Suprapubic skin (tissue), 4 donors: ENCODE measurements around the gene MIR17HG. TPM values are rescaled to one million over a fixed set of nuclear protein-coding genes. Genes with fewer than 3 reads are reported as not detected.

Experiments used
- DNase-seq, 2 donors: peaks; one replicate each; pipeline ENCODE4 v3.0.0-alpha.2; 2019; ENCODE audit warnings: low spot score in 2 of 2
- H3K27ac ChIP-seq: fragments of 200-600 bp; sonication (generic); one replicate; pipeline ENCODE4 v1.5.1; 2019
- H3K27me3 ChIP-seq: fragments of 200-600 bp; sonication (generic); one replicate; pipeline ENCODE4 v1.5.1; 2019
- H3K36me3 ChIP-seq: fragments of 200-600 bp; sonication (generic); one replicate; pipeline ENCODE4 v1.5.1; 2019
- H3K4me1 ChIP-seq: fragments of 200-600 bp; sonication (generic); one replicate; pipeline ENCODE4 v1.5.1; 2019
- H3K4me3 ChIP-seq: fragments of 200-600 bp; sonication (generic); one replicate; pipeline ENCODE4 v1.5.1; 2019; ENCODE audit warnings: mild to moderate bottlenecking
- H3K9me3 ChIP-seq: fragments of 200-600 bp; sonication (generic); one replicate; pipeline ENCODE4 v1.5.1; 2019
- CTCF ChIP-seq, 2 donors: fragments of 200-600 bp in 1 of 2; fragments of 450-650 bp in 1 of 2; sonication (generic) in 1 of 2; IDR thresholded peaks; one replicate each; pipeline ENCODE4 v1.5.1; 2016 to 2019; ENCODE audit warnings: antibody characterized with exemption in 2 of 2, mild to moderate bottlenecking in 1 of 2, moderate library complexity in 1 of 2
- EP300 ChIP-seq: sonication (generic); formaldehyde crosslinking; IDR thresholded peaks from one replicate; pipeline ENCODE4 v1.6.1; 2017; ENCODE audit warnings: antibody characterized with exemption
- POLR2A ChIP-seq, 2 donors: fragments of 450-650 bp; IDR thresholded peaks; one replicate each; pipeline ENCODE4 v1.6.1; 2017; ENCODE audit warnings: antibody characterized with exemption in 2 of 2, mild to moderate bottlenecking in 2 of 2, moderate library complexity in 2 of 2
- POLR2AphosphoS5 ChIP-seq, 3 donors: sonication (generic); formaldehyde crosslinking; IDR thresholded peaks; one replicate each; pipeline ENCODE4 v1.6.1; 2017; ENCODE audit warnings: antibody characterized with exemption in 3 of 3
- WGBS: methylation state at CpG from one replicate; pipeline ENCODE4 v1.1.5; 2018; 5-methylcytosine and 5-hydroxymethylcytosine counted together
- total RNA-seq, 4 donors: library from RNA; depleted of rRNA; stranded (reverse); fragments of >200 nt; gene quantifications; one replicate each; pipeline ENCODE4 v1.1.0, GENCODE V29; 2016

MIR17HG gene
- total RNA-seq, 4 donors from 2014 or later: 4.0 to 12.8 (median 4.2) TPM

- peaks cover 18% of the 10 kb centered on the region for H3K27me3 ChIP-seq
- no peaks in the 10 kb centered on the region for H3K9me3 ChIP-seq
- WGBS: 71% methylated on average over 4 of the region's 4 CpGs
These were observed 1.4 kb upstream of the MIR17HG start for GRCh38 chr13:91346062-91346461.

DNA sequence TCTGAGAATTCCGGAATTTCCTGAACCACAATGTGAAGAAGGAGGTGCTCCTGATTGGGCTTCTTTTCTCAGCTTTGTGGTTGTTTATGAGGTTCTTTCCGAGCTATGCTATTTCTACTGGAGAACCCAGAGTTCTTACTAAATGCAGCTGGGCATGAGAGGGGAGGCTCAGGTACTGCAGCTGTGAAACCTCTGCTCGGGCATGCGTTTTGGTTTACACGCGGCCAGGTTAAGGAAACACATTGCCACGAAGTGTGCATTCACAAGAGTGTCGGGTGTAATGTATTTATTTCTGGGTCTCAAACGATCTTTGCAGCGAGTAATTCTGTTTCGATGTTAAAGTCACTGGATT is 661 bp upstream of the MIR17HG start:
- DNase-seq: no peak
- H3K27me3 ChIP-seq: peaks cover 15% of the 10 kb centered on the region
- H3K4me3 ChIP-seq: peak overlapping the region; percentile 98
- peaks cover 17% of the 10 kb centered on the region for H3K36me3 ChIP-seq
- peaks cover 29% of the 10 kb centered on the region for H3K4me1 ChIP-seq
- H3K27ac ChIP-seq: peak overlapping the region; percentile 99
- TF ChIP-seq CTCF (IDR thresholded peaks at IDR 0.05) (no peak), POLR2AphosphoS5 (IDR thresholded peaks at IDR 0.05) (no peak), EP300 (no peak), POLR2A (IDR thresholded peaks at IDR 0.05) (no peak)
- WGBS: under 1% methylated on average over 11 of the region's 11 CpGs
- no peaks in the 10 kb centered on the region for H3K9me3 ChIP-seq

More at GRCh38 chr13:91346062-91346461, 1.4 kb upstream of the MIR17HG start:
- DNase-seq: no peak
- Histone ChIP-seq H3K36me3 (peaks cover 10% of the 10 kb centered on the region), H3K4me3 (no peak overlapping the region), H3K4me1 (peaks cover 27% of the 10 kb centered on the region), H3K27ac (no peak overlapping the region)
- TF ChIP-seq CTCF (IDR thresholded peaks at IDR 0.05) (no peak), POLR2AphosphoS5 (IDR thresholded peaks at IDR 0.05) (no peak), POLR2A (IDR thresholded peaks at IDR 0.05) (no peak), EP300 (no peak)

DNA sequence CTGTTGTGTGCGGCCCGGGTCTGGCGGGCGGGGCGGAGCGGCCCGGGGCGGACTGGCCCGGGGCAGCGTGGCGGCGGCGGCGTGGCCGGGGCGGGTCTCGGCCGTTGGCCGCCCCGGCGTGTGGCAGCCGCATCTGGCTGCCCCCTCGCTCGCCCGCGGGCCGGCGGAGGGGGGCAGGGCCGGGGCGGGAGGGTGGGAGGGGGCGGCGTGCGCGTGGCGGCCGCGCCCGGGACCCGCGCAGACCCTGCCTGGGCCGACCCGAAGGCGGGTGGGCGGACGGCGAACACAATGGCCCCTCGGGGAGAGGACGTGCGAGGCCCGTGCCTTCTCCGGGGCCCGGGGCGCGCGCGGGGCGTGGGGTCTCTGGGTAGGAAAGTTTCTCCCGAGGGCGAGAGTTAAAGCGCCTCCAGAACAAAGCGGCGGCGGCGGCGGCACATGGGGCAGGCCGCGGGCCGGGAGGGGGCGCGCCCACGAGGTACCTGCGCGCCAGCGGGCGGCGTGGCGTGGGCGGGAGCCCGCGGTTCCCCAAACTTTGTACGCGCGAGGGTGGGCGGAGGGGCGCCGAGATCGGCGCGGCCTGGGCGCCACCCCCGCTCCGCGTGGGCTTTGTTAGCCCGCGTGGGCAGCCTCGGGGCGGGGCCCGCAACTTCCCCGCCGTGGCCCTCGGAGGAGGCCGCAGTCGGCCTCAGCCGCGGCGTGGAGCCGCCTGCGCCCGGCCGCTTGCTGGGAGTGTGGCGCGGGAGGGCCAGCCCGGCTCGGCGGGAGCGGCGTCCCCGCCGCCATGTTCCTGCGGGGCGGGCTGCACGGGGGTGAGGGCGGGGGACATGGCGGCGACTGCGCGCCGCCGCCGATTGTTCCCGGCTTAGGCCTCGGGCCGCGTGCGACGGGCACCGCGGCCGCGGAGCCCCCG is 764 bp downstream of the MIR17HG start:
- Histone ChIP-seq H3K36me3 (peaks cover 24% of the 10 kb centered on the region), H3K4me1 (peaks cover 31% of the 10 kb centered on the region), H3K27me3 (peaks cover 8% of the 10 kb centered on the region), H3K27ac (peak overlapping the region; percentile 99), H3K9me3 (no peaks in the 10 kb centered on the region), H3K4me3 (peak overlapping the region; percentile 98)
- peak in 1 of 2 donors; percentile 72 for DNase-seq
- TF ChIP-seq POLR2AphosphoS5 (IDR thresholded peaks at IDR 0.05) (no peak), POLR2A (IDR thresholded peaks at IDR 0.05) (peak in 1 of 2 donors; percentile 36), CTCF (IDR thresholded peaks at IDR 0.05) (no peak)
- under 1% methylated on average over 33 of the region's 141 CpGs for WGBS

- H3K9me3 ChIP-seq: no peaks in the 10 kb centered on the region
- under 1% methylated on average over 40 of the region's 46 CpGs for WGBS
These were observed 1.5 kb downstream of the MIR17HG start for GRCh38 chr13:91348906-91349435.

More at GRCh38 chr13:91348906-91349435, 1.5 kb downstream of the MIR17HG start:
- Histone ChIP-seq H3K27me3 (peaks cover 4% of the 10 kb centered on the region), H3K36me3 (peaks cover 30% of the 10 kb centered on the region), H3K4me3 (peak overlapping the region; percentile 98), H3K27ac (peak overlapping the region; percentile 99), H3K4me1 (peaks cover 31% of the 10 kb centered on the region)
- TF ChIP-seq EP300 (no peak), CTCF (IDR thresholded peaks at IDR 0.05) (peak; percentile 95 to 99), POLR2A (IDR thresholded peaks at IDR 0.05) (peak in 1 of 2 donors; percentile 6), POLR2AphosphoS5 (IDR thresholded peaks at IDR 0.05) (peak in 1 of 3 donors; percentile 79)
- peak; percentile 91 to 95 for DNase-seq
